Ascending aorta (tissue), 2 donors: ENCODE results near the gene SCGB1D4. TPM values are rescaled to one million over a fixed set of nuclear protein-coding genes. Genes with fewer than 3 reads are reported as not detected.
A peak's percentile ranks its signal among the peaks of the same experiment; 100 is the strongest.
"Not testable (repeated sequence)": the region's sequence is repeated elsewhere in the genome, so short reads cannot be mapped to it uniquely, and the experiment has no call there.

Source experiments
- DNase-seq, 2 donors: peaks; one replicate each; pipeline ENCODE4 v3.0.0-alpha.2; 2019; ENCODE audit warnings: low spot score in 2 of 2
- H3K27ac ChIP-seq, 2 donors: fragments of 200-600 bp; sonication (generic); one replicate each; pipeline ENCODE4 v1.5.1; 2016 to 2017; ENCODE audit warnings: mild to moderate bottlenecking in 1 of 2
- H3K27me3 ChIP-seq: fragments of 200-600 bp; sonication (generic); one replicate; pipeline ENCODE4 v1.5.1; 2017
- H3K36me3 ChIP-seq, 2 donors: fragments of 200-600 bp; sonication (generic); one replicate each; pipeline ENCODE4 v1.5.1; 2016
- H3K4me1 ChIP-seq, 2 donors: fragments of 200-600 bp; sonication (generic); one replicate each; pipeline ENCODE4 v1.5.1; 2016 to 2017; ENCODE audit warnings: mild to moderate bottlenecking in 1 of 2
- H3K4me3 ChIP-seq, 2 donors: fragments of 200-600 bp; sonication (generic); one replicate each; pipeline ENCODE4 v1.5.1; 2016 to 2017; ENCODE audit warnings: mild to moderate bottlenecking in 1 of 2
- H3K9me3 ChIP-seq, 2 donors: fragments of 200-600 bp; sonication (generic); one replicate each; pipeline ENCODE4 v1.5.1; 2016
- intact Hi-C: fragments of 100-400 bp; cut with DNase I; formaldehyde crosslinking; loops from one replicate; pipeline ENCODE4 v1.15.1; 2023
- total RNA-seq: library from RNA; depleted of rRNA; stranded (reverse); fragments of >200 nt; gene quantifications from one replicate; pipeline ENCODE4 v1.1.0, GENCODE V29; 2016
- TF ChIP-seq, protein P1 (sequence below), 3 experiments: fragments of 200-600 bp in 2 of 3; fragments of 450-650 bp in 1 of 3; sonication (generic) in 2 of 3; IDR thresholded peaks; one replicate each; pipeline ENCODE4 v1.5.1; 2016 to 2019; ENCODE audit warnings: antibody characterized with exemption in 3 of 3, mild to moderate bottlenecking in 1 of 3, moderate library complexity in 1 of 3

Gene SCGB1D4, protein sequence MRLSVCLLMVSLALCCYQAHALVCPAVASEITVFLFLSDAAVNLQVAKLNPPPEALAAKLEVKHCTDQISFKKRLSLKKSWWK
- not detected for total RNA-seq

DNA sequence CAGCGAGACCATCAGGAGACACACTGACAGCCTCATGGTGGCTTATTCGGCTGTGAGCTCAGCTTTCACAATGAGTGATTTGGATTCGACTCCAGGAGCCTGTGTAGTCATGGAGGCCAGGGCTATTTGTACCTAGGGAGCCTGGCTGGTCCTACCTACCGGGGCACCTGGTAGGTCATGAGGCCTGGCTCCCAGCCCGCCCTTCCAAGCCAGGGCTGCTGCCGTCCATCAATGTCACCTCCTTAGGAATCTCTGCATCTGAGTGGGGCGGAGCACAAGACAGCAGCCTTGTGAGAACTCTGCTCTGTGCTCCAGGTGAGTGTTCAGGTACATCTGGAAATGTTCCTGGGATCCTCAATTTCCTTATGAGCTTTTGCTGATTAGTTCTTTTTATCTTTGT is at the start of gene SCGB1D4:
Gene SCGB1D4, minus strand, starts transcription at position 101 of the 400 bp plus-strand sequence. Its CDS starts 65 bp downstream, at position 36.
- Histone ChIP-seq H3K27ac (no peak within 1 kb of the TSS), H3K9me3 (no peaks in the 10 kb centered on the region), H3K4me3 (no peak within 1 kb of the TSS), H3K36me3 (no peaks in the 10 kb centered on the region), H3K27me3 (no peaks in the 10 kb centered on the region), H3K4me1 (no peaks in the 10 kb centered on the region)
- intact Hi-C loops = no loop called here
- TF ChIP-seq, protein P1, sequence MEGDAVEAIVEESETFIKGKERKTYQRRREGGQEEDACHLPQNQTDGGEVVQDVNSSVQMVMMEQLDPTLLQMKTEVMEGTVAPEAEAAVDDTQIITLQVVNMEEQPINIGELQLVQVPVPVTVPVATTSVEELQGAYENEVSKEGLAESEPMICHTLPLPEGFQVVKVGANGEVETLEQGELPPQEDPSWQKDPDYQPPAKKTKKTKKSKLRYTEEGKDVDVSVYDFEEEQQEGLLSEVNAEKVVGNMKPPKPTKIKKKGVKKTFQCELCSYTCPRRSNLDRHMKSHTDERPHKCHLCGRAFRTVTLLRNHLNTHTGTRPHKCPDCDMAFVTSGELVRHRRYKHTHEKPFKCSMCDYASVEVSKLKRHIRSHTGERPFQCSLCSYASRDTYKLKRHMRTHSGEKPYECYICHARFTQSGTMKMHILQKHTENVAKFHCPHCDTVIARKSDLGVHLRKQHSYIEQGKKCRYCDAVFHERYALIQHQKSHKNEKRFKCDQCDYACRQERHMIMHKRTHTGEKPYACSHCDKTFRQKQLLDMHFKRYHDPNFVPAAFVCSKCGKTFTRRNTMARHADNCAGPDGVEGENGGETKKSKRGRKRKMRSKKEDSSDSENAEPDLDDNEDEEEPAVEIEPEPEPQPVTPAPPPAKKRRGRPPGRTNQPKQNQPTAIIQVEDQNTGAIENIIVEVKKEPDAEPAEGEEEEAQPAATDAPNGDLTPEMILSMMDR (IDR thresholded peaks at IDR 0.05) = no peak
- DNase-seq = no peak

DNA sequence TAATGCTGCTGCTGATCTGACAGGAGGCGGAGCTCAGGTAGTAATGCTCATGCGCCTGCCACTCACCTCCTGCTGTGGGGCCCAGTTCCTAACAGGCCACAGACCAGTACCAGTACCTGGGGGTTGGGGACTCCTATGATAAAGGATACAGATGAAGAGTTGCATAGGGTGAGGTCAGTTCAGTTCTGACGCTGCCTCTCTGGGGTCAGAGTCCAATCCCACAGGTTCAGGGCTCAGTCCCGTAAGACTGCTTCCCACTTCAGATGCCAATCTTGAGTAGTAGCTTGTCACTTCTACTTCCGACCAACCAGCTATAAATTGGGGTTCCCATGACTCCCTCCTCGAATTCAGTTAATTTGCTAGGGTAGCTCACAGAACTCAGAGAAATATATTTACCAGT is 47.0 kb upstream of the SCGB1D4 start:
- intact Hi-C loops = no loop called here
- TF ChIP-seq, protein P1 (IDR thresholded peaks at IDR 0.05) = no peak
- Histone ChIP-seq H3K9me3 (no peaks in the 10 kb centered on the region), H3K36me3 (no peaks in the 10 kb centered on the region), H3K27ac (no peak overlapping the region), H3K4me3 (no peak overlapping the region), H3K27me3 (no peaks in the 10 kb centered on the region), H3K4me1 (no peaks in the 10 kb centered on the region)
- no peak for DNase-seq

DNA sequence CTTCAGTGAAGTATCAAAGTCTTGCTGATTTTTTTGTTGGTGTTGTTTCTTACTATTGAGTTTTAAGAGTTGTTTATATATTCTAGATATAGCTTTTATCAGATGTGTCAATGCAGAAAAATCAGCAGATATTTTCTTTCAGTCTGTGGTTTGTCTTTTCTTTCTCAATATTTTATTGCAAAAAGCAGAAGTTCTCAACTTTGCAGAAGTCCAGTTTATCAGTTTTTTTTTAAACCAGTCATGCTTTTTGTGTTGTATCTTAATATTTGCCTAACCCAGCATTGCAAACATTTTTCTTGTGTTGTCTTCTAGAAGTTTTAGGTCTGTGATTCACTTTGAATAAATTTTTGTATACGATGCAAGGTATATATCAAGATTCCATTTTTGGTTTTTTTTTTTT is 45.3 kb upstream of the SCGB1D4 start:
- Histone ChIP-seq H3K36me3 (no peaks in the 10 kb centered on the region), H3K4me3 (no peak overlapping the region), H3K27ac (no peak overlapping the region), H3K27me3 (no peaks in the 10 kb centered on the region), H3K9me3 (no peaks in the 10 kb centered on the region), H3K4me1 (no peaks in the 10 kb centered on the region)
- intact Hi-C loops = no loop called here
- DNase-seq = no peak
- TF ChIP-seq, protein P1 (IDR thresholded peaks at IDR 0.05) = no peak

DNA sequence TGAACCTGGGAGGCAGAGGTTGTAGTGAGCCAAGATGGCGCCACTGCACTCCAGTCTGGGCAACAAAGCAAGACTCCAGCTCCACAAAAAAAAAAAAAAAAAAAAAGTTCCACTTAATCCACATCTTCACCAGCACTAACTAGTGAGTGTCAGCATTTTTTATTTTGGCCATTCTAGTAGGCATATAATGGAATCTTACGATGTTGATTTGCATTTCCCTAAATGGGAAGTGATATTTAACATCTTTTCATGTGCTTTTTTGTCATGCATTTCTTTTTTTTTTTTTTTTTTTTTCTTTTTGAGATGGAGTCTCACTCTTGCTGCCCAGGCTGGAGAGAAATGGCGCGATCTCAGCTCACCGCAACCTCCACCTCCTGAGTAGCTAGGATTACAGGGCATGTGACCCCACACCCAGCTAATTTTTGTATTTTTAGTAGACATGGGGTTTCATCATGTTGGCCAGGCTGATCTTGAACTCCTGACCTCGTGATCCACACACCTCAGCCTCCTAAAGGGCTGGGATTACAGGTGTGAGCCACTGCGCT is 44.8 kb upstream of the SCGB1D4 start:
- intact Hi-C loops, H3K4me3 ChIP-seq, H3K27ac ChIP-seq, H3K4me1 ChIP-seq, DNase-seq, H3K36me3 ChIP-seq, H3K27me3 ChIP-seq, H3K9me3 ChIP-seq: not testable (repeated sequence)

DNA sequence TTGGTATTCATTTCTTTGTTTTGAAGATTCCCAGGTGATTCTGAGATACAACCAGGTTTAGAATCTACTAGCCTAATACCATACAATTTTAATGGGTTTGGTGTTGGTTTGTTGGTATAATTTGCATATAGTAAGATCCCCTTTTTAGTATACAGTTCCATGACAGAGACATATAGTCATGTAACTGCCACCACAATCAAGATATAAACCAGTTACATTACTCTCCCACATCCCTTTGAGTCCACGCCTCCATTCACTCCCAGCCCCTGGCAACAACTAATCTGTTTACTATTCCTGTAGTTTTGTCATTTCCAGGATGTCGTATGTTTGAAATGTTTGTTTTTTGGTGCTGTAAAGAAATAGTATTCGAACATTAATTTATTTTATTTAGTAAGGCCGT is 42.7 kb upstream of the SCGB1D4 start:
- Histone ChIP-seq H3K9me3 (no peaks in the 10 kb centered on the region), H3K4me1 (no peaks in the 10 kb centered on the region), H3K27me3 (no peaks in the 10 kb centered on the region), H3K36me3 (no peaks in the 10 kb centered on the region), H3K27ac (no peak overlapping the region), H3K4me3 (no peak overlapping the region)
- DNase-seq = no peak
- TF ChIP-seq, protein P1 (IDR thresholded peaks at IDR 0.05) = no peak
- intact Hi-C loops = no loop called here

DNA sequence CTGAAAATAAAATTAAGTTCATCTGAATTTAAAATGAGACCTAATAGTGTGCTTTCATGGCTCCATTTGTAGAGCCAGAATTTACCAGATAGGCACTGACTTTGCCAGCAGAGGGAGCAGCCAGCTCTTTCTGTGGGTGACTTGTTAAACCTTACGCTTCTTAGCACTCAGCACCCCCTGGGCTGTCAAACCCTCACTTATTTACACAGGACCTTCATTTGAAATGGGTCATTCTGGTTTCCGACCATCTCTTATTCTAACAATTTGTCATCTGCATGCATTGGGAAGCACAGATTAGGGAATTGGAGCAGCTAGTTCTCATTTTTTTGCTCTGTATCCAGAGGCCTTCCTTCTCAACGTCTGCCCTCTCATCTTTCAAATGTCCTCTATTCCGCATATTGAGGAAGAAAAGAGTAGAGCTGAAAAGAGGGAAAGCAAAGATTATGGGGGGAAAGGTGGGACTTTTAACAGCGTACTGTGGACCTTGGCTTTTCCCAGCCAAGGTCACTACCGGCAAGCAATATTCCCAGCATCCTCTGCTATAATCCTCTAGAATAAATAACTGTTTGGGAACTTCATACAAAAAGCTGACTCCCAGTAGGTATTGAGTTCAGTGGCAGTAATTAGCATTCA is 41.5 kb upstream of the SCGB1D4 start:
- no peaks in the 10 kb centered on the region for H3K27me3 ChIP-seq
- H3K27ac ChIP-seq = no peak overlapping the region
- intact Hi-C loops = loop anchor here (1.0 kb wide), 1 partner anchor 38 kb away; no protein-coding TSS in a partner anchor
- H3K36me3 ChIP-seq = no peaks in the 10 kb centered on the region
- no peaks in the 10 kb centered on the region for H3K9me3 ChIP-seq
- H3K4me1 ChIP-seq = no peaks in the 10 kb centered on the region
- H3K4me3 ChIP-seq = no peak overlapping the region
- DNase-seq = peak in 1 of 2 donors; percentile 68
- TF ChIP-seq, protein P1 (IDR thresholded peaks at IDR 0.05) = peak; percentile 49 to 69 (median 51)
